Neutrophil (primary cell): ENCODE results near the gene WNT7B.

ENCODE experiments used
- H3K27ac ChIP-seq: fragments of 200-600 bp; sonication (generic); 2 replicates; pipeline ENCODE4 v1.5.1; 2016; ENCODE audit warnings: mild to moderate bottlenecking, moderate library complexity
- H3K27me3 ChIP-seq: fragments of 200-600 bp; sonication (generic); 2 replicates; pipeline ENCODE4 v1.6.0; 2016; ENCODE audit warnings: mild to moderate bottlenecking
- H3K36me3 ChIP-seq: fragments of 200-600 bp; sonication (generic); 2 replicates; pipeline ENCODE4 v1.5.1; 2017
- H3K4me1 ChIP-seq, 2 experiments: fragments of 200-600 bp in 1 of 2; sonication (generic) in 1 of 2; 1 replicate in 1 of 2; 2 replicates in 1 of 2; pipeline versions ENCODE4 v1.5.1 to v1.6.1; 2013 to 2016; ENCODE audit warnings: low read depth in 1 of 2, low read length in 1 of 2, mild to moderate bottlenecking in 1 of 2, moderate library complexity in 1 of 2; ENCODE audit not compliant: control insufficient read depth in 1 of 2, insufficient read depth in 1 of 2
- H3K4me3 ChIP-seq, 2 experiments: fragments of 200-600 bp in 1 of 2; sonication (generic) in 1 of 2; 1 replicate in 1 of 2; 2 replicates in 1 of 2; pipeline ENCODE4 v1.5.1; 2013 to 2016; ENCODE audit warnings: low read depth in 1 of 2, low read length in 1 of 2, mild to moderate bottlenecking in 1 of 2, moderate library complexity in 1 of 2
- H3K9me3 ChIP-seq: fragments of 200-600 bp; sonication (generic); 2 replicates; pipeline ENCODE4 v1.5.1; 2016
- CTCF ChIP-seq: fragments of 200-600 bp; sonication (generic); IDR thresholded peaks from 2 replicates; pipeline ENCODE4 v1.5.1; 2016; ENCODE audit warnings: antibody characterized with exemption

WNT7B gene

GRCh38 chr22:45942344-45942743 lies 34.6 kb downstream of the WNT7B start:
- Histone ChIP-seq H3K4me3 (no peak overlapping the region), H3K27me3 (peaks cover 6% of the 10 kb centered on the region), H3K27ac (no peak overlapping the region), H3K36me3 (no peaks in the 10 kb centered on the region), H3K9me3 (no peaks in the 10 kb centered on the region), H3K4me1 (no peaks in the 10 kb centered on the region)
- TF ChIP-seq CTCF, result no peak

GRCh38 chr22:45938913-45939312 lies 38.0 kb downstream of the WNT7B start:
- Histone ChIP-seq H3K36me3 (no peaks in the 10 kb centered on the region), H3K4me1 (no peaks in the 10 kb centered on the region), H3K4me3 (no peak overlapping the region), H3K9me3 (no peaks in the 10 kb centered on the region), H3K27ac (no peak overlapping the region), H3K27me3 (peaks cover 17% of the 10 kb centered on the region)
- TF ChIP-seq CTCF, result no peak

- Histone ChIP-seq H3K9me3 (no peaks in the 10 kb centered on the region), H3K4me1 (no peaks in the 10 kb centered on the region), H3K36me3 (no peaks in the 10 kb centered on the region), H3K27me3 (peaks cover 26% of the 10 kb centered on the region), H3K4me3 (no peak overlapping the region), H3K27ac (no peak overlapping the region)
- TF ChIP-seq CTCF, result no peak
Measured at GRCh38 chr22:45937960-45938359, 39.0 kb downstream of the WNT7B start.

- H3K27me3 ChIP-seq, result peaks cover 50% of the 10 kb centered on the region
- H3K9me3 ChIP-seq, result no peaks in the 10 kb centered on the region
- no peaks in the 10 kb centered on the region for H3K4me1 ChIP-seq
- no peaks in the 10 kb centered on the region for H3K36me3 ChIP-seq
- H3K27ac ChIP-seq, result no peak overlapping the region
- no peak for TF ChIP-seq CTCF
- H3K4me3 ChIP-seq, result no peak overlapping the region
Measured at GRCh38 chr22:45935573-45935972, 41.4 kb downstream of the WNT7B start.

- TF ChIP-seq CTCF, result no peak
- Histone ChIP-seq H3K27ac (no peak overlapping the region), H3K27me3 (peaks cover 58% of the 10 kb centered on the region), H3K9me3 (no peaks in the 10 kb centered on the region), H3K4me3 (no peak overlapping the region), H3K4me1 (no peaks in the 10 kb centered on the region), H3K36me3 (no peaks in the 10 kb centered on the region)
Measured at GRCh38 chr22:45934659-45935341, 42.2 kb downstream of the WNT7B start.

GRCh38 chr22:45934168-45934564 lies 42.8 kb downstream of the WNT7B start:
- Histone ChIP-seq H3K27me3 (peaks cover 58% of the 10 kb centered on the region), H3K36me3 (no peaks in the 10 kb centered on the region), H3K4me3 (no peak overlapping the region), H3K4me1 (no peaks in the 10 kb centered on the region), H3K27ac (no peak overlapping the region), H3K9me3 (no peaks in the 10 kb centered on the region)
- TF ChIP-seq CTCF, result no peak
